Lower leg skin (tissue), 4 donors: Measurements from ENCODE around the gene ZXDA. TPM values are rescaled to one million over a fixed set of nuclear protein-coding genes. Genes with fewer than 3 reads are reported as not detected.

Experiments
- DNase-seq, 2 donors: peaks; one replicate each; pipeline ENCODE4 v3.0.0-alpha.2; 2019; ENCODE audit warnings: low spot score in 2 of 2
- H3K4me3 ChIP-seq: fragments of 200-600 bp; sonication (generic); 2 replicates; pipeline ENCODE4 v1.5.1; 2017; ENCODE audit warnings: mild to moderate bottlenecking, low read depth; ENCODE audit not compliant: poor library complexity, severe bottlenecking
- CTCF ChIP-seq, 3 donors: fragments of 450-650 bp; IDR thresholded peaks; one replicate each; pipeline ENCODE4 v1.5.1; 2016; ENCODE audit warnings: antibody characterized with exemption in 3 of 3, mild to moderate bottlenecking in 3 of 3, moderate library complexity in 2 of 3
- POLR2A ChIP-seq, 2 donors: fragments of 450-650 bp; IDR thresholded peaks; one replicate each; pipeline ENCODE4 v1.6.1; 2016 to 2017; ENCODE audit warnings: antibody characterized with exemption in 2 of 2, mild to moderate bottlenecking in 1 of 2, moderate library complexity in 1 of 2
- WGBS, 2 donors: methylation state at CpG; one replicate each; pipeline ENCODE4 v1.1.5; 2018; 5-methylcytosine and 5-hydroxymethylcytosine counted together
- intact Hi-C: fragments of 100-400 bp; cut with DNase I; formaldehyde crosslinking; loops from one replicate; pipeline ENCODE4 v1.15.0; 2023; ENCODE audit warnings: low total_unique reads
- total RNA-seq, 4 donors: library from RNA; depleted of rRNA; stranded (reverse); fragments of >200 nt; gene quantifications; one replicate each; pipeline ENCODE4 v1.1.0, GENCODE V29; 2016

The ZXDA gene
- total RNA-seq, 4 donors from 2014 or later: 8.7 to 23.4 (median 11.4) TPM

GRCh38 chrX:57906790-57907189, 3.5 kb downstream of the ZXDA start:
- no peak for DNase-seq
- no peak overlapping the region for H3K4me3 ChIP-seq
- 12 to 44% methylated on average over 1 of the region's 1 CpG for WGBS, 2 donors
- TF ChIP-seq POLR2A (IDR thresholded peaks at IDR 0.05) (no peak), CTCF (IDR thresholded peaks at IDR 0.05) (no peak)
- intact Hi-C loops: no loop called here

- no peak for DNase-seq
- TF ChIP-seq POLR2A (IDR thresholded peaks at IDR 0.05) (no peak), CTCF (IDR thresholded peaks at IDR 0.05) (no peak)
- 20 to 30% methylated on average over 2 of the region's 2 CpGs for WGBS, 2 donors
- intact Hi-C loops: no loop called here
- H3K4me3 ChIP-seq: no peak overlapping the region
These were observed 5.1 kb downstream of the ZXDA start for GRCh38 chrX:57905141-57905540.

DNA sequence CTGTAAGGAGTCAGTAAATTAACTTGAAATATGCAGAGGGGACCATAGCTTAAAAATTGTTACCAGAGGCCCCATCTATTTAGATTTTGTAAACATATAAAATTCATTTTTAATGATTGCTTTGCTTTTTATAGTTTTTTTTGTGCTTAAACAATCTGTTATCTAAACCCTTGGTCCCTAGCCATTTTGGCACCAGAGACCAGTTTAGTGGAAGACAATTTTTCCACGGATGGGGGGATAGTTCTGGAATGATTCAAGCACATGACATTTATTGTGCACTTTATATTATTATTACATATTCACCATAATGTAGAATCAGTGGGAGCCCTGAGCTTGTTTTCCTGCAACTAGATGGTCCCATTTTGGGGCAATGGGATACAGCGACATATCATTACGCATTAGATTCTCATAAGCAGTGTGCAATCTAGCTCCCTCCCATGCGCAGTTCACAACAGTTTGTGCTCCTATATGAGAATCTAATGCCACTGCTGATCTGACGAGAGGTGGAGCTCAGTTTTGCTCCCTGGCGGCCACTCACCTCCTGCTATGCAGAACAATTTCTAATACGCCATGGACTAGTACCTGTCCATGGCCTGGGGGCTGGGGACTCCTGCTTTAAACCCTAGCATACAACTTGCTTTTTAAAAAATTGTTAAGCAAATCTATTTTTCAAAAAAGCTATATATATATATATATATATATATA, 5.9 kb downstream of the ZXDA start:
- WGBS, 2 donors: 84 to 88% methylated on average over 7 of the region's 7 CpGs
- DNase-seq: no peak
- TF ChIP-seq CTCF (IDR thresholded peaks at IDR 0.05) (no peak), POLR2A (IDR thresholded peaks at IDR 0.05) (no peak)
- no peak overlapping the region for H3K4me3 ChIP-seq
- intact Hi-C loops: no loop called here

DNA sequence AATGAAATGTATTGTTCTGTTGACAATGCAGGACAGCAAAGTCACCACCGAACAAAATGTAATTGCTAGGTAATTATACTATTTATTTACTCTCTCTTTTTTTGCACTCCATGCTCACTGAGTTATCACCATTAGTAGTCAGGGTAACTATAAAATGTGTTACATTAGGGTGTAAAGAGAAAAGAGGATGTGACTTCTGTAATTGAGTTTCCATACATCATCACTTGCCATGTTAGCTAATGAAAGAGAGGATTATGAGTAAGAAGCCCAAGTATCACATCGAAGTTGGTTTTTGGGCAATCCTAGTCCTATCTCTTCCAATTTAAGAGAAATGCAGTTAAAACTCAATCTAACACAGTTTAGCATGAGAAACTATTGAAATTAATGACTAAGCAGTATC, 7.6 kb downstream of the ZXDA start:
- intact Hi-C loops: no loop called here
- 79 to 87% methylated on average over 2 of the region's 2 CpGs for WGBS, 2 donors
- TF ChIP-seq POLR2A (IDR thresholded peaks at IDR 0.05): no peak
- no peak for TF ChIP-seq CTCF (IDR thresholded peaks at IDR 0.05)
- H3K4me3 ChIP-seq: no peak overlapping the region
- no peak for DNase-seq

DNA sequence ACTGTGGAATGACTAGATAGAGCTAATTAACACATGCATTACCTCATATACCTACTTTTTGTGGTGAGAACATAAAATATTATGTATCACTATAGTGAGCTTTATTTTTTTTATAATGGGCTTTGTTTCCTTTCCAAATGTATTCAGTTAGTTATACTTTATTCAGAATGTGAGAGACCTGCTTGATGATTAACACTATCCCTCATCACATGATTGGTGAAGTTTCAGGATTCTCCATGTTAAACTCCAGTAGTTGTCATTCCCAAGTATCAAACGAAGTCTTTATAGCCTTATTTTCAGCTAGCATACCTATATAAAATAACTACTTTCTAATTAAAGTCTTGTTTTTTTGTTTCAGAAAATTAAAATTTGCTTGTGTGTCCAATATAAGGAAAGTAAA, 8.8 kb downstream of the ZXDA start:
- no peak overlapping the region for H3K4me3 ChIP-seq
- WGBS, 2 donors: 51 to 85% methylated on average over 1 of the region's 1 CpG
- TF ChIP-seq POLR2A (IDR thresholded peaks at IDR 0.05) (no peak), CTCF (IDR thresholded peaks at IDR 0.05) (no peak)
- intact Hi-C loops: no loop called here
- no peak for DNase-seq

DNA sequence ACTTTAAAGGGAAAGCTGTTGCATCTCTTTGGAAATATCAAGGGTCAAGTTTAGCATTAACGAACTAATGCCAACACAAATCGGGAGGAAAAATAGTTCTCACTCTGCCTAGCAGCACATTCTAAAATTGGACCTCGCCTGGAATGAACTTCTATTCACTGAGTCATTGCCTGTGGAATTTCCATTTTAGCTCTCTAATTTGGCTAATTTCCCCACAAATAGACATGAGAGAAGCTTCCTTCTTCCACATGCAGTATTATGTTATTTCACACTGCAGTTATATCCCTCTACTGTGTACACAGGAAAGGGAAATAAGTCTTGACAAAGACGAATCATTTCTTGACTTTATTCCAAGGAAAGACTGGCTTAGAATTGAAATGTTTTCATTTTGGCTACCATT, 9.3 kb downstream of the ZXDA start:
- WGBS, 2 donors: 1 to 26% methylated on average over 4 of the region's 4 CpGs
- no peak overlapping the region for H3K4me3 ChIP-seq
- TF ChIP-seq CTCF (IDR thresholded peaks at IDR 0.05) (no peak), POLR2A (IDR thresholded peaks at IDR 0.05) (no peak)
- intact Hi-C loops: no loop called here
- no peak for DNase-seq
